ENCODE data around the gene NPR2.

The NPR2 gene

DNA sequence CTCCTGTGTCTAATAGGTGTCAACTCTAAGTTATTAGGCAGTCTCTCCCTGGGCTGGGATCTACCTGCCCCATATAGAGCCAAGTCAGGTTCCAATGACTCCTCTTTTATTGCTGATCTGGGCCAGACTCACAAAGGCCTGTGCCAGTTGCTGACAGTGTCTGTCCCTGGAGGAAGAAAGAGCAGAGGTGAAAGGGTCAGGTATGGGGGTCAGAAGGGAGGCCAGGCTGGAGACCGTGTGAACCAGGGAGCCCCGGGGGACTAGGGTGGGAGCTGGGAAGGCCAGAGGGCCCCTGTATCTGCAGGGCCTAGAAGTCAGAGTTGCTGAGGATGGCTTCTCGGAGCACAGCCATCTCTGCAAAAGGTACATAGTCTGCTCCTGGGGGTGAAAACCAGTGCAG, 26.9 kb downstream of the NPR2 start:
- Histone ChIP-seq H3K4me3 (ENCODE audit: low read depth, low read length) (no peak overlapping the region), H2AK5ac (ENCODE audit: low read length) (no peak overlapping the region), H3K9me3 (ENCODE audit: insufficient read depth, low read depth, low read length) (no peaks in the 10 kb centered on the region), H4K8ac (ENCODE audit: low read depth, low read length) (no peak overlapping the region), H3K4me1 (ENCODE audit: control insufficient read depth in 1 of 2, insufficient read depth in 2 of 2, low read length in 2 of 2) (peaks cover 5% of the 10 kb centered on the region in 2 experiments), H3K27me3 (ENCODE audit: insufficient read depth, low read length) (no peaks in the 10 kb centered on the region), H3K27ac (ENCODE audit: low read depth, low read length) (no peak overlapping the region), H3K4ac (ENCODE audit: low read depth, low read length) (no peak overlapping the region), H2BK120ac (ENCODE audit: insufficient read depth, low read length, poor library complexity) (no peak overlapping the region), H4K12ac (ENCODE audit: low read depth, low read length) (no peak overlapping the region), H3K79me1 (ENCODE audit: low read length) (peaks cover 6% of the 10 kb centered on the region), H3K4me2 (ENCODE audit: low read length) (no peak overlapping the region), H3K79me2 (ENCODE audit: control insufficient read depth, insufficient read depth, low read length, poor library complexity) (peaks cover 3% of the 10 kb centered on the region), H3K23ac (ENCODE audit: low read length) (no peak overlapping the region), H3K18ac (ENCODE audit: low read length) (no peak overlapping the region), H2AFZ (ENCODE audit: insufficient read depth, low read length, poor library complexity) (no peak overlapping the region), H2BK12ac (ENCODE audit: low read length) (no peak overlapping the region), H3K36me3 (ENCODE audit: control insufficient read depth in 1 of 2, insufficient read depth in 2 of 2, low read length in 2 of 2) (no peaks in the 10 kb centered on the region), H4K91ac (ENCODE audit: low read depth, low read length) (no peak overlapping the region), H3K14ac (ENCODE audit: low read length) (no peak overlapping the region), H3K9ac (ENCODE audit: low read length) (no peak overlapping the region), H2BK5ac (ENCODE audit: low read depth, low read length, poor library complexity) (no peak overlapping the region)
- WGBS (ENCODE audit: extremely low coverage, insufficient coverage, insufficient read length), result no CpG with 5 or more reads among the region's 3 CpGs
- no peak for DNase-seq

- no peak for DNase-seq
- Histone ChIP-seq H2BK120ac (ENCODE audit: insufficient read depth, low read length, poor library complexity) (no peak overlapping the region), H3K9ac (ENCODE audit: low read length) (no peak overlapping the region), H3K36me3 (ENCODE audit: control insufficient read depth in 1 of 2, insufficient read depth in 2 of 2, low read length in 2 of 2) (no peaks in the 10 kb centered on the region), H3K27me3 (ENCODE audit: insufficient read depth, low read length) (no peaks in the 10 kb centered on the region), H2BK12ac (ENCODE audit: low read length) (no peak overlapping the region), H3K18ac (ENCODE audit: low read length) (no peak overlapping the region), H3K27ac (ENCODE audit: low read depth, low read length) (no peak overlapping the region), H3K9me3 (ENCODE audit: insufficient read depth, low read depth, low read length) (no peaks in the 10 kb centered on the region), H3K4me3 (ENCODE audit: low read depth, low read length) (no peak overlapping the region), H3K4me2 (ENCODE audit: low read length) (no peak overlapping the region), H4K91ac (ENCODE audit: low read depth, low read length) (no peak overlapping the region), H2AFZ (ENCODE audit: insufficient read depth, low read length, poor library complexity) (no peak overlapping the region), H3K4ac (ENCODE audit: low read depth, low read length) (no peak overlapping the region), H4K12ac (ENCODE audit: low read depth, low read length) (no peak overlapping the region), H2AK5ac (ENCODE audit: low read length) (no peak overlapping the region), H3K79me1 (ENCODE audit: low read length) (peaks cover 2% of the 10 kb centered on the region), H3K4me1 (ENCODE audit: control insufficient read depth in 1 of 2, insufficient read depth in 2 of 2, low read length in 2 of 2) (no peaks in the 10 kb centered on the region), H3K79me2 (ENCODE audit: control insufficient read depth, insufficient read depth, low read length, poor library complexity) (no peaks in the 10 kb centered on the region), H4K8ac (ENCODE audit: low read depth, low read length) (no peak overlapping the region), H3K23ac (ENCODE audit: low read length) (no peak overlapping the region), H3K14ac (ENCODE audit: low read length) (no peak overlapping the region), H2BK5ac (ENCODE audit: low read depth, low read length, poor library complexity) (no peak overlapping the region)
Observed at GRCh38 chr9:35820076-35820475, 28.7 kb downstream of the NPR2 start.

DNA sequence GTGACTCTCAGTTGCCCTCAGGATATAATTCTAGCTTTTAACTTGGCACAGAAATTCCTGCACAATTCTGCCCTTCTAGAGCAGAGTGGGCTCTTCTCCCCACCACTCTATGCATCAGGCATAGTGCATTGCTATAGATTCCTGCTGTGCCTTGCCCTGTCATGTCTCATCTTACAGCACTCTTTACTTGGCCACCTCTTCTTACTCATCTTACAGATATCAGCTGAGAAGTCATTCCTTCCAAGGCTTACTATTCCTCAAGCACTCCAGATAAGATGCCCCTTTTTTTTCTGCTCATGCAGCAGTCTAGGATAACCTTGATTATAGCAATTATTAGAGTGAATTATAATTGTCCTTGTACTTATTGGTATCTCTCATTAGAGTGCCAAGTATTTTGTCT, 31.5 kb downstream of the NPR2 start:
- Histone ChIP-seq H3K27ac (ENCODE audit: low read depth, low read length) (no peak overlapping the region), H3K4me3 (ENCODE audit: low read depth, low read length) (no peak overlapping the region), H4K8ac (ENCODE audit: low read depth, low read length) (no peak overlapping the region), H3K4me1 (ENCODE audit: control insufficient read depth in 1 of 2, insufficient read depth in 2 of 2, low read length in 2 of 2) (no peaks in the 10 kb centered on the region), H3K27me3 (ENCODE audit: insufficient read depth, low read length) (no peaks in the 10 kb centered on the region), H3K9ac (ENCODE audit: low read length) (no peak overlapping the region), H4K12ac (ENCODE audit: low read depth, low read length) (no peak overlapping the region), H3K18ac (ENCODE audit: low read length) (no peak overlapping the region), H3K79me2 (ENCODE audit: control insufficient read depth, insufficient read depth, low read length, poor library complexity) (no peaks in the 10 kb centered on the region), H3K9me3 (ENCODE audit: insufficient read depth, low read depth, low read length) (no peaks in the 10 kb centered on the region), H4K91ac (ENCODE audit: low read depth, low read length) (no peak overlapping the region), H2AK5ac (ENCODE audit: low read length) (no peak overlapping the region), H3K4ac (ENCODE audit: low read depth, low read length) (no peak overlapping the region), H3K36me3 (ENCODE audit: control insufficient read depth in 1 of 2, insufficient read depth in 2 of 2, low read length in 2 of 2) (no peaks in the 10 kb centered on the region), H3K23ac (ENCODE audit: low read length) (no peak overlapping the region), H3K79me1 (ENCODE audit: low read length) (no peaks in the 10 kb centered on the region), H2BK120ac (ENCODE audit: insufficient read depth, low read length, poor library complexity) (no peak overlapping the region), H2AFZ (ENCODE audit: insufficient read depth, low read length, poor library complexity) (no peak overlapping the region), H2BK5ac (ENCODE audit: low read depth, low read length, poor library complexity) (no peak overlapping the region), H3K14ac (ENCODE audit: low read length) (no peak overlapping the region), H2BK12ac (ENCODE audit: low read length) (no peak overlapping the region), H3K4me2 (ENCODE audit: low read length) (no peak overlapping the region)
- no peak for DNase-seq

DNA sequence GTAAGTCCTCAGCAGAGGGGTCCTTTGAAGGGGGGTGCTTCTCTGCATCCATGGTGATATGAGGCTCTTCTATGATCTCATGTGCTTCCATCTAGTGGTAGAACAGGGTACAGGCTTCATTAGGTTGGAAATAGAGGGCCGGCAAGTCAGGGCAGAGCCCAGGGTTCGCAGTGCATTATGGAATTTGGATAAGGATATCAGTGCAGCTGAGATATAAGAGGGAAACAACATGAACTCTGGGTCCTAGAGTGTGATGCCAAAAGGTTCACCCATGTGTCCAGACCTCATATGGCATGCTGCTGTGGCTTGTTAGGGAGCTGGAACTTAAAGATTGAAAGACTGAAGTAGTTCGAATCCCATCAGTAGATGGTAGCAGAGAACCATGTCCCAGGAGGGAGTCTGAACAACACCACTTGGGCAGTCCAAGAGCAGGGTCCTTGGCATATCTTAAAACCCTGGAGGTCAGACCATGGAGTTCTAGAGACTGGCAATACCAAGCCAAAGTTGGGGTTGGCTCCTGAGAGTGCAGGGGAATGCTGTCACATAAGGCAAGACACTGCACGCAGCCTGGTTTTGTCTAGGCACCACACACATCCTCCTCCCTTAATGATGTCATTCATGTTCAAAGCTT, 34.8 kb downstream of the NPR2 start:
- peak overlapping the region; percentile 31 for H4K8ac ChIP-seq (ENCODE audit: low read depth, low read length)
- peak overlapping the region; percentile 19 for H2BK12ac ChIP-seq (ENCODE audit: low read length)
- no CpG with 5 or more reads among the region's 4 CpGs for WGBS (ENCODE audit: extremely low coverage, insufficient coverage, insufficient read length)

More for the DNA sequence above, 34.8 kb downstream of the NPR2 start:
- peak in 1 of 2 donors; percentile 74 for DNase-seq
- Histone ChIP-seq H3K4me2 (ENCODE audit: low read length) (no peak overlapping the region), H3K4ac (ENCODE audit: low read depth, low read length) (no peak overlapping the region), H3K4me1 (ENCODE audit: control insufficient read depth in 1 of 2, insufficient read depth in 2 of 2, low read length in 2 of 2) (peaks cover 10 to 11% of the 10 kb centered on the region in 2 experiments), H3K23ac (ENCODE audit: low read length) (no peak overlapping the region), H4K12ac (ENCODE audit: low read depth, low read length) (no peak overlapping the region), H2BK120ac (ENCODE audit: insufficient read depth, low read length, poor library complexity) (peak overlapping the region; percentile 21), H3K27me3 (ENCODE audit: insufficient read depth, low read length) (no peaks in the 10 kb centered on the region), H3K36me3 (ENCODE audit: control insufficient read depth in 1 of 2, insufficient read depth in 2 of 2, low read length in 2 of 2) (no peaks in the 10 kb centered on the region), H2AK5ac (ENCODE audit: low read length) (no peak overlapping the region), H3K79me1 (ENCODE audit: low read length) (peaks cover 4% of the 10 kb centered on the region), H3K27ac (ENCODE audit: low read depth, low read length) (no peak overlapping the region), H2AFZ (ENCODE audit: insufficient read depth, low read length, poor library complexity) (peak overlapping the region; percentile 46), H3K79me2 (ENCODE audit: control insufficient read depth, insufficient read depth, low read length, poor library complexity) (peaks cover 3% of the 10 kb centered on the region), H3K9ac (ENCODE audit: low read length) (no peak overlapping the region), H3K4me3 (ENCODE audit: low read depth, low read length) (no peak overlapping the region), H3K14ac (ENCODE audit: low read length) (no peak overlapping the region), H2BK5ac (ENCODE audit: low read depth, low read length, poor library complexity) (no peak overlapping the region), H4K91ac (ENCODE audit: low read depth, low read length) (no peak overlapping the region), H3K9me3 (ENCODE audit: insufficient read depth, low read depth, low read length) (no peaks in the 10 kb centered on the region), H3K18ac (ENCODE audit: low read length) (no peak overlapping the region)
